Measurements from ENCODE around the gene RFC1.

The RFC1 gene

GRCh38 chr4:39326468-39326977 lies 39.6 kb downstream of the RFC1 start:
- no peak for TF ChIP-seq CTCF (IDR thresholded peaks at IDR 0.05; ENCODE audit: control extremely low read depth, extremely low read depth, low read depth, missing control alignments)
- POLR2A ChIA-PET = no interaction called here
- CTCF ChIA-PET = no interaction called here
- no peak for DNase-seq (ENCODE audit: extremely low spot score)

- POLR2A ChIA-PET = no interaction called here
- no peak for DNase-seq (ENCODE audit: extremely low spot score)
- no peak for TF ChIP-seq CTCF (IDR thresholded peaks at IDR 0.05; ENCODE audit: control extremely low read depth, extremely low read depth, low read depth, missing control alignments)
- CTCF ChIA-PET = no interaction called here
Observed at GRCh38 chr4:39324897-39325613, 41.1 kb downstream of the RFC1 start.

GRCh38 chr4:39324446-39324845 lies 41.7 kb downstream of the RFC1 start:
- ChIA-PET CTCF (no interaction called here), POLR2A (no interaction called here)
- DNase-seq (ENCODE audit: extremely low spot score) = no peak
- TF ChIP-seq CTCF (IDR thresholded peaks at IDR 0.05; ENCODE audit: control extremely low read depth, extremely low read depth, low read depth, missing control alignments) = no peak

- no peak for DNase-seq (ENCODE audit: extremely low spot score)
- ChIA-PET POLR2A (no interaction called here), CTCF (interaction anchor here (0.9 to 1.0 kb wide), 2 partner anchors 9 to 12 kb away, joined by 3 read pairs; no protein-coding TSS in a partner anchor)
- no peak for TF ChIP-seq CTCF (IDR thresholded peaks at IDR 0.05; ENCODE audit: control extremely low read depth, extremely low read depth, low read depth, missing control alignments)
Observed at GRCh38 chr4:39323821-39324220, 42.3 kb downstream of the RFC1 start.

GRCh38 chr4:39320381-39321115 lies 45.6 kb downstream of the RFC1 start:
- POLR2A ChIA-PET = no interaction called here
- CTCF ChIA-PET = interaction anchor here (1.0 to 1.8 kb wide), 4 partner anchors 9 to 118 kb away, joined by 3 to 4 read pairs (median 3); no protein-coding TSS in a partner anchor
- TF ChIP-seq CTCF (IDR thresholded peaks at IDR 0.05; ENCODE audit: control extremely low read depth, extremely low read depth, low read depth, missing control alignments) = no peak
- no peak for DNase-seq (ENCODE audit: extremely low spot score)

- no peak for DNase-seq (ENCODE audit: extremely low spot score)
- POLR2A ChIA-PET = no interaction called here
- CTCF ChIA-PET = no interaction called here
- no peak for TF ChIP-seq CTCF (IDR thresholded peaks at IDR 0.05; ENCODE audit: control extremely low read depth, extremely low read depth, low read depth, missing control alignments)
Observed at GRCh38 chr4:39319676-39320075, 46.5 kb downstream of the RFC1 start.
